T-helper 9 cell (primary cell): ENCODE data around the gene SSNA1.

ENCODE experiments used
- DNase-seq: peaks from one replicate; pipeline ENCODE4 v3.0.0-alpha.2; 2020

Gene SSNA1

DNA sequence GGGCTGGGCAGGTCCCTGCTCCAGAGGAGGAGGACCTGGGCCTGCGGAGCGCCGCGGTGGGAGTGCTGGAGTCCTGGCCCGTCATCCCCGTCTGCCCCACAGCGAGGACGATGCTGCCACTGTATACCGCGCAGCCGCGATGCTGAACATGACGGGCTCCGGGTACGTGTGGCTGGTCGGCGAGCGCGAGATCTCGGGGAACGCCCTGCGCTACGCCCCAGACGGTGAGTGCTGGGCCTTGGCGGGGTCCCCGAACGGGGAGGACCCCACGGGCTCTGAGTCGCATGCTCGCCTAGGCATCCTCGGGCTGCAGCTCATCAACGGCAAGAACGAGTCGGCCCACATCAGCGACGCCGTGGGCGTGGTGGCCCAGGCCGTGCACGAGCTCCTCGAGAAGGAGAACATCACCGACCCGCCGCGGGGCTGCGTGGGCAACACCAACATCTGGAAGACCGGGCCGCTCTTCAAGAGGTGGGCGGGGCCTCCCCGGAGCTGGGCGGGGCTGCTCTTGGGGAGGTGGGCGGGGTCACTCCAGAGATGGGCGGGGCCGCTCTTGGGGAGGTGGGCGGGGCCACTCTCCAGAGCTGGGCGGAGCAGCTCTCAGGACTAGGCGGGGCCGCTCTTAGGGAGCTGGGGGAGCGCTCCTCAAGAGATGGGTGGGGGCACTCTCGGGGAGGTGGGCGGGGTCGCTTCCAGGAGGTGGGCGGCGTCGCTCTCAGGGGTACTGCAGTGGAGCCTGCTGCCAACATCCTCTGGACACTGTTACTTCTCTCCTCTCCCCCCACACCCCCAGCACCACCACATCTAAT is 31.7 kb upstream of the SSNA1 start:
- peak; percentile 45 for DNase-seq

DNA sequence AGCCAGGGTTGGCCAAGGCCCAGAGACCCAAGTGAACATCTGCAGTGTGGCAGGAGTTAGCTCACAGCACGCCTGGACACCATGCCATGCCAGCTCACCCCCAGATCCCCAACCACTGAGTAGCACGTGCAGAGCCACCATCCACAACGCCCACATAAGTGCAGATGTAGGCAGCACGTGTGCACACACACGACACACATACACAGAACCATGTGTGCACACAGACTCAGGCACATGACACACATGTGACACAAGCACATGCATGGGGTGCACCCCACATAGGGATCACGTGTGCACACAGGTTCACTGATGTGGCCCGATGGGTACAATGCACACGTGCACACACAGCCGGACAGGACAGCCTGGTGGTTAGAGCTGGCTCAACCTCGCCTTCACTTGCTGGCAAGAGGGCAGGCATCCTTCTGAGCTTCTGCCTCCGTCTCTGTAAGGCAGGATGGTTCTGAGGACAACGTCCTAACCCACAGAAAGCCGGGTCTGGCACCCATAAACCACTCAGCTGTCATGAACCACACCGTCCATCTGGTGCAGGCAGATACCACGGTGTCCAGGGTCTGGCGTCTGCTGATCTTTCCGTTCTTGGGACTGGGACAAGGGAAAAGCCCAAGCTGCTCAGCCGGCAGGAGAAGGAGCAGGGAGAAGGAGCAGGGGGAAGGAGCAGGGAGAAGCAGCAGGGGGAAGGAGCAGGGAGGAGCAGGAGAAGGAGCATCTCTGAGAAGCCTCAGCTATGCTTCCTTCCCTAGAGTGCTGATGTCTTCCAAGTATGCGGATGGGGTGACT is 30.7 kb upstream of the SSNA1 start:
- DNase-seq, result no peak

DNA sequence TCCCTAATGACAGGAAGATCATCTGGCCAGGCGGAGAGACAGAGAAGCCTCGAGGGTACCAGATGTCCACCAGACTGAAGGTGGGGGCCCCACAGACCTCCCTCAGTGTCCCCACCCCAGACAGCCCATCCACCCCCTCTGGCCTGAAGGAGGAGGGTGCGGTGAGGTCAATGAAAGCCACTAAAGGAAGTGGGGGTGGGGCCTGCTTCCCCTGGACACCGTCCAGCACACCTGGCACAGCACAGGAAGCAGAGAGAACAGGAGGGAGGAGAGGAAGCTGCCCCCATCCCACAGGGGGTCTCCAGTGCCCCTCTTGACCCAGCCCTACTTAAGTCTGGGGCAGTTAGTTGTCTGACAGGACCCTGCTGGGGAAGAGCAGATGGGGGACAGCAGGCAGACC is 29.9 kb upstream of the SSNA1 start:
- DNase-seq, result no peak

DNA sequence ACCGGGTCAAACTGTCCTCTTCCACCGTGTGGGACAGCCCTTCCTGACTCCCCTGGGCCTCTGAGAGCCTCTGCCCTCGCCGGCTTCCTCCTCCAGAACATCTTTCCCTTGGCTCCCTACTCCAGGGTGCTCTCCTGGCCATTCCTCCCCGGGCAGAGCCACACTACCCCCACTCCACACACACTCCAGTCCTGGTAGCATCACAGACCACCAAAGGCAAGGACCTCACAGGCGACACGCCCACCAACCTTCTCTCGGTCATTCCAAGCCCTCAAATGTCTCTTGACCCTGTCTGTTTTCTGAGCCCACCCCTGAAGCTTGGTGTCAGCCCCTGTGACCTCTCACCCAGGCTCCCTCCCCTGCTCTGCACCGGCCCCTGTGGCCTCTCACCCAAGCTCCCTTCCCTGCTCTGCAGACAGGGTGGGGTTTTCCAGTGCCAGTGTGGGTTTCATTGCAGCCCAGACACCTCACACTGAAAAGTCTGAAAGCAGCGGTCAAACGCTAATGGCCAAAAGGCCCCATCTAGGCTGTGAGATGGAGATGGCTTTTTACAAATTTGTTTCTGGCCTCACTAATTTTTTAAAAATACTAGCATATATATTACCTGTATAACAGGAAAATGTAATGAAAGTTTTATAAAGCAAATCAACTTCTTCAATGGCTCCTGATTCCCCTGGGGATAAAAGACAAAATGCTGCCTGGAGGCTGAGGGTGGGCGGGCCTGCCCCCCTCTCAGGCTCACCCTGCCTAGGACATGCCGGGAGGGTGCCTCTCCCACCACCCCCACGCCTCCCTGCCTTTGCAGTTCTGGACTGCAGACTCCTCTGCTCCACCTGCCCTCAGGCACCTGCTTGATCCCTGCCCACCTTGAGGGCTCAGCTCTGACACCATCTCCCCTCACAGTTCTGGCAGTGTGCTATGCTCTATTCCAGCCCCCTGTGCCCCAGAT is 29.1 kb upstream of the SSNA1 start:
- no peak for DNase-seq

DNA sequence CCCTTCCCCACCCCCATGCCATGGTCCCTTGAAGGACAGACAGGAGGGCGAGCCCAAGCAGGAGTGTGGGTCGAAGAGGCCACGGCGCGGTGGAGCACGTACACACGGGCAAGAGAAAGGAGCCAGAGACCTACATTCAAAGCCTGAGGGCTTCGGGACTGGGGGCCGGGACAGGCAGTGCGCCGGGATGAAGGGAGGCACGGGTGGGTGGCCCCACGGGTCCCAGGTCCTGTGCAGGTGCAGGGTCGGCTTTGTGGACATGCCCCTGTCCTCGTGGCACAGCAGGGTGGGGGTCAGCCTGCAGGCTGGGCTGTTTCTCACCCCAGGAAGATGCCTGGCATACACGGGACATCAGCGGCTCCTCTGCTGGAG is 28.4 kb upstream of the SSNA1 start:
- DNase-seq, result no peak

DNA sequence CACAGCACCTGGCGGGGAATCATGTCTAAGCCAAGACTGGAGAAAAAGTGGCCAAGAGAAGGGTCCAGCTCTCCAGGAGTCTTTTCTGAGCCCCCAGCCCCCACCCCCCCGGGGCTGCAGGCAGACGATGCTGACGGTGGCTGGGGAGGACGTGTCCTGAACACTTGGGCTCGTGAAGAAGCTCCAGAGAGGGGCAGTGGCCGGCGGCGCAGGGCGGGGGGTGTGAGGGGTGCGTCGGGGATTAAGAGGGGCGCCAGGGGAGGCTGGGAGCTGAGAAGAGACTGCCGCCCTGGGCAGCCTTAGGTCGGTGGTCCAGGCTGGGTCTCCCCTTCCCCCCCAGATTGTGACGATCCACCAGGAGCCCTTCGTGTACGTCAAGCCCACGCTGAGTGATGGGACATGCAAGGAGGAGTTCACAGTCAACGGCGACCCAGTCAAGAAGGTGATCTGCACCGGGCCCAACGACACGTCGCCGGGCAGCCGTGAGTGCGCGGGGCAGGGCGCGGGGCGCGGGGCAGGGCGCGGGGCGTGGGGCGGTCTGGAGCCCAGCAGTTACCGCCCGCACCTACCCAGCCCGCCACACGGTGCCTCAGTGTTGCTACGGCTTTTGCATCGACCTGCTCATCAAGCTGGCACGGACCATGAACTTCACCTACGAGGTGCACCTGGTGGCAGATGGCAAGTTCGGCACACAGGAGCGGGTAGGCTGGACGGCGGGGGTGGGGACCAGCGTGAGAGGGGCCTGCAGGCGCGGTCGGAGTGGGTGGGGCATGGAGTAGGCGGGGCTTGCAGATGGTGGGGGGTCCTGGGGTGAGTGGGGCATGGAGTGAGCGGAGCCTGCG is 27.5 kb upstream of the SSNA1 start:
- no peak for DNase-seq

DNA sequence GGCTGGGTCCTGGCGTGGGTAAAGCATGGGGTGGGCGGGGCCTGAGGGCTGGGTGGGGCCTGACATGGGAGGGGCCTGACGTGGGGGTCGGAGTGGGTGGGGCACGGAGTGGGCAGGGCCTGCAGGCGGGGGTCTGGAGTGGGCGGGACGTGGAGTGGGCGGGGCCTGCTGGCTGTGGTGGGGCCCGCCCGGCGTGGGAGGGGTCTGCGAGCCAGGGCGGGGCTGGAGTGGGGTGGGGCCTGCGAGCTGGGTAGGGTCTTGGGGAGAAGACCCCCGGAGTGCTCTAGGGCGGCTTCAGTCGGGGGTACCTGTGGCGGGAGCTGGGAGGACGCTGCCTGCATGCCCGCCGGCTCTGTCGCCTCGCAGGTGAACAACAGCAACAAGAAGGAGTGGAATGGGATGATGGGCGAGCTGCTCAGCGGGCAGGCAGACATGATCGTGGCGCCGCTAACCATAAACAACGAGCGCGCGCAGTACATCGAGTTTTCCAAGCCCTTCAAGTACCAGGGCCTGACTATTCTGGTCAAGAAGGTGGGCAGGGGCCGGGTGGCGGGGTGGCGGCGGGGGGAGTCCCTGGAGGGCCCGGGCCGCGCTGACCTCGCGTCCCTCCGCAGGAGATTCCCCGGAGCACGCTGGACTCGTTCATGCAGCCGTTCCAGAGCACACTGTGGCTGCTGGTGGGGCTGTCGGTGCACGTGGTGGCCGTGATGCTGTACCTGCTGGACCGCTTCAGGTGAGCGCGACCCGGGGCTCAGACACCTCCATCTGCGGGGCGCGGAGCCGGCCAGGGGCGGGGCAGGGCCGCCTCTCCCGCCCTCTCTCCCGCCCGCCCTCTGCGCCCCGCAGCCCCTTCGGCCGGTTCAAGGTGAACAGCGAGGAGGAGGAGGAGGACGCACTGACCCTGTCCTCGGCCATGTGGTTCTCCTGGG is 26.7 kb upstream of the SSNA1 start:
- DNase-seq, result no peak

DNA sequence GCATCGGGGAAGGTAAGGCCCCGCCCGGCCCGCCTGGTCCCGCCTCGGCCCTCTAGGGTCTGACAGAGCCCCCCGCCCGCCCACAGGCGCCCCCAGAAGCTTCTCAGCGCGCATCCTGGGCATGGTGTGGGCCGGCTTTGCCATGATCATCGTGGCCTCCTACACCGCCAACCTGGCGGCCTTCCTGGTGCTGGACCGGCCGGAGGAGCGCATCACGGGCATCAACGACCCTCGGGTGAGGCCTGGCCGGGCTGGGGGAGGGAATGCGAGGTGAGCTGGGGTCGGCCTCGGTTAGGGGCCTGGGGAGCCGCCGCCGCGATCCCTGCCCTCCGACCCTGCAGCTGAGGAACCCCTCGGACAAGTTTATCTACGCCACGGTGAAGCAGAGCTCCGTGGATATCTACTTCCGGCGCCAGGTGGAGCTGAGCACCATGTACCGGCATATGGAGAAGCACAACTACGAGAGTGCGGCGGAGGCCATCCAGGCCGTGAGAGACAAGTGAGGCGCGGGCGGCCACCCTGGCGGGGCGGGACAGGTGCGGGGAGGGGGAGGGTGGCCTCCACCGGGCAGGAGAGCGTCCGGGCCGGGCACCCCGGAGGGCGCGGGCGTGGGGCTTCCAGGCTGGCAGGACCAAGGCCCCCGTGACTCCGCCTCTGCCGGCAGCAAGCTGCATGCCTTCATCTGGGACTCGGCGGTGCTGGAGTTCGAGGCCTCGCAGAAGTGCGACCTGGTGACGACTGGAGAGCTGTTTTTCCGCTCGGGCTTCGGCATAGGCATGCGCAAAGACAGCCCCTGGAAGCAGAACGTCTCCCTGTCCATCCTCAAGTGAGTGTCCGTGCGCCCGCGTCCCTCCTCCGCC is 25.7 kb upstream of the SSNA1 start:
- no peak for DNase-seq

DNA sequence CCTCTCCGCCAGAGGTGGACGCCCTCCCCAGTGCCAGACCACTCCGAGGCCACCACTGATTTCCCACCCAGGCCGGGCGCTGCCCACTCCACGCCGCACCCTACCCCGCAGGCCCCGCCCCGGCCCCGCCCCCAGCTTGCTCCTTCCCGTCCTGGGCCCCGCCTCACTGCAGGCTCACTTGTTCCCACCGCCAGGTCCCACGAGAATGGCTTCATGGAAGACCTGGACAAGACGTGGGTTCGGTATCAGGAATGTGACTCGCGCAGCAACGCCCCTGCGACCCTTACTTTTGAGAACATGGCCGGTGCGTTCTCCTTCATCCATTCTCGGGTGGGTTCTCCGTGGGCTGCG is 25.1 kb upstream of the SSNA1 start:
- DNase-seq, result no peak

DNA sequence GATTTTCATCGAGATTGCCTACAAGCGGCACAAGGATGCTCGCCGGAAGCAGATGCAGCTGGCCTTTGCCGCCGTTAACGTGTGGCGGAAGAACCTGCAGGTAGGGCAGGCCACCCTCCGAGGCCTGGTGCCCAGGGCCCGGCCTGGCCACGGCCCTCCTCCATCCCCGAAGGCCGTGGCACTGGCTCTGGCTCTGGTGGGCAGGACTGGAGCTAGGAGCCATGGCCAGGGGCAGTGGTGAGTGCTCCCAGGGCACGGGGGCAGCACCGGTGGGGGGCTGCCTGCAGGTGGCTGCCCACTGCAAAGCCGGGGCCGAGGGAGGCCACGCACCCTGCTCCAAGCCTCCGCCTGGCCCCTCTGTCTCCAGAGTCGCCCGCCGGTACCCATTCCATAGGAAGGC is 24.7 kb upstream of the SSNA1 start:
- no peak for DNase-seq

DNA sequence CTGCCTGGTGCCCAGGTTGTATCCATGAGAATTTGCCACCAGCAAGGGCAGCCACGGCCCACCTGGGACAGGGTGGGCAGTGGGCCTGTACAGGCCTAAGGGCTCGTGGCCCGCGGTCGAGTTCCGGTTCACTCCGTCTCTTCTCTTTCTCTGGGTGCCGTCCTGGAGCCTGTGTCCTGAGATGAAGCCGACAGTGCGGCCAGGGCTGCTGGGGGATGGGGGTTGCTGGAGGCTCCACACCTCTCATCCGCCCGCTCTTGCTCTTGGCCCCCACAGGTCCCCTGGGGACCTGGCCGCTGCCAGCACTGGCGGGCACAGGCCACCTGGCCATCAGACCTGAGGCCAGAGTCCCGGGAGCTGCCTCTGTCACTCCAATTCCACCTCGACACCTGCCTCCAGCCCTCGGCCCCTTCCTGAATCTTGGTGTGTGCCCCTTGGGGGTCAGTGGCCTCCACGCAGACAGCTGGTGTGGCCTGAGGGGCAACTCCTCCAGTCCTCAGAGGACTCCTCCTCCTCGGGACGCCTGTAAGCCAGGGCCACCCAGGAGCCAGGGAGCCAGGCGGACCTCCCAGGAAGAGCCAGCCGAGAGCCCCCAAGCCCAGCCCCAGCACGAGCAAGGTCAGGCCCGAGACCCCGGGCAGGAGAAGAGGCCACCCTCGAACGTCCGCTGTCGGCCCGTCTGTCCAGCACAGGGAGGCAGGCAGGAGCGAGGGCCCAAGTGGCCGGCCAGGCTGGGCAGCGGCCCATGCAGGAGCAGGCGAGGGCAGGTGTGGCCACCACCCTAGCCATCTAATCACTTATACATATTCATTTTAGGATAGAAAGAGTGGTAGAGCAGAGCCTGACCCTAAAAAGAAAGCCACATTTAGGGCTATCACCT is 23.9 kb upstream of the SSNA1 start:
- DNase-seq, result no peak

DNA sequence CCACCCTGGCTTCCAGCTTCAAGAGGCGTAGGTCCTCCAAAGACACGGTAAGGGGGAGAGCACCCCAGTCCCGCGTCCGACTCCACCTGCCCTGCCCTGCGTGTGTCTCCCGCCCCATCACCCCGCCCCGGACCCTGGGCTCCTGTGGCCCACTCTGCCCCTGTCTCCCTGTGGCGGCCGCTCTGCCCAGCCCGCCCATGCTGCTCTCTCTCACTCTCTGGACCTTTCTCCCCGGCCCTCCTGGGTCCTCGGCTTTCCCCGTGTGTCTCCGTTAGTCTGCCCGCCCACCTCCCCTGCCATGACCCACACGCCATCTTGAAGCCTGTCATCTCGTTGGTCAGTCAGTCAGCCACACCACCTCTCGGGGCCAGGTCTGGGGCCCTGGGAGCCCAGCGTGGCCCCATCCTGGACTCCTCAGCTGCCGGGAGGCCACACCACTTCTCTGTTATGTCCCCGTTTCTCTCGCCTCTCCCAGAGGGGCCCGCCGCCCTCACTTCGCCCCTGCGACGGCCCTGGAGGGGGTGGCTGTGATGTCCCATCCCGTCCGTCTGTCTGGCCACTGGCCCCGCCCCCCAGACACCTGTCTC is 23.1 kb upstream of the SSNA1 start:
- DNase-seq, result no peak

DNA sequence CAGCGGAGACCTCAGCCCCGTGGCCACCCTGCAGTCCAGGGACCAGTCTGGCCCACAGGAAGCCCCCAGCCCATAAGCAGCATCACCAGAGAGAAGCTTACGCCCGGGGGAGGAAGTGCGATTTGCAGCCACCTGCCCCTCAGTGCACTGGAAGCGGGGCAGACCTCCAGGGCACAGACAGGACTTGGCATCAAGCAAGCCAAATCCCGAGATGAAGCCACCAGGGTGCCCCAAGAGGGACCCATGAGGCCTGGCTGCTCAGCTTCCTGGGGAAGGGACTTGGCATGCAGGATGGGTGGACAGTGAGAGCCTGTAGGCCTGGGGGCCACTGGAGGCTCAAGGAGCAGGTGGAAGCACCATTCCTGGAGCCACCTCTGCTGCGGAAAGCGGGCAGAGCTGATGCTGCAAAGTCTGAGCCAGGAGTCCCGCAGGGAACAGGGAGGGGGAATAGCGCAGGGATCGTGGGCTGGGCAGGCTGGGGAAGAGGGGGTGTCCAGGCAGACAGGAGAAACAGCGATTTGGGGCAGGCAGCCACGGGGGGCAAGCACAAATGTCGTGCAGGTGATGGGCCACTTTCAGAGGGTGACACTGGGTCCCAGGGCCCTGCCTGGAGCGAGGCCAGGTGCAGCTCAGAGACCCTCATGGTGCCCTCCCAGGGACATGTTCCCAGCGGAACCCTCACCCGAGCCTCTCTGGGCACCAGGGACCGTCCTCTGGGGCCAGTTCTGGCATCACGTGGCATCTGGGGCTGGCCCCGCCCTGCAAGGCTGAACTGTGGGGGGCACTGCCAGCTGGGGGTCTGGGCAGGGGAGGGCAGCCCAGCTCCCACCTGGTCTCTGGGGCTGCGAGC is 21.9 kb upstream of the SSNA1 start:
- no peak for DNase-seq

DNA sequence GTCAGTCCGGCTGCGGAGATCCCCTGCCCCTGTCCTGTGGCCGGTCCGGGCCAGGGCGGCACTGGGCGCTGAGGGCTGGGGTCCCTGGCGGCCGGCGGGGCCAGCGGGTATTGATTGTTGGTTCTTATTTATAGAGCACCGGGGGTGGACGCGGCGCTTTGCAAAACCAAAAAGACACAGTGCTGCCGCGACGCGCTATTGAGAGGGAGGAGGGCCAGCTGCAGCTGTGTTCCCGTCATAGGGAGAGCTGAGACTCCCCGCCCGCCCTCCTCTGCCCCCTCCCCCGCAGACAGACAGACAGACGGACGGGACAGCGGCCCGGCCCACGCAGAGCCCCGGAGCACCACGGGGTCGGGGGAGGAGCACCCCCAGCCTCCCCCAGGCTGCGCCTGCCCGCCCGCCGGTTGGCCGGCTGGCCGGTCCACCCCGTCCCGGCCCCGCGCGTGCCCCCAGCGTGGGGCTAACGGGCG is 21.2 kb upstream of the SSNA1 start:
- DNase-seq, result no peak

DNA sequence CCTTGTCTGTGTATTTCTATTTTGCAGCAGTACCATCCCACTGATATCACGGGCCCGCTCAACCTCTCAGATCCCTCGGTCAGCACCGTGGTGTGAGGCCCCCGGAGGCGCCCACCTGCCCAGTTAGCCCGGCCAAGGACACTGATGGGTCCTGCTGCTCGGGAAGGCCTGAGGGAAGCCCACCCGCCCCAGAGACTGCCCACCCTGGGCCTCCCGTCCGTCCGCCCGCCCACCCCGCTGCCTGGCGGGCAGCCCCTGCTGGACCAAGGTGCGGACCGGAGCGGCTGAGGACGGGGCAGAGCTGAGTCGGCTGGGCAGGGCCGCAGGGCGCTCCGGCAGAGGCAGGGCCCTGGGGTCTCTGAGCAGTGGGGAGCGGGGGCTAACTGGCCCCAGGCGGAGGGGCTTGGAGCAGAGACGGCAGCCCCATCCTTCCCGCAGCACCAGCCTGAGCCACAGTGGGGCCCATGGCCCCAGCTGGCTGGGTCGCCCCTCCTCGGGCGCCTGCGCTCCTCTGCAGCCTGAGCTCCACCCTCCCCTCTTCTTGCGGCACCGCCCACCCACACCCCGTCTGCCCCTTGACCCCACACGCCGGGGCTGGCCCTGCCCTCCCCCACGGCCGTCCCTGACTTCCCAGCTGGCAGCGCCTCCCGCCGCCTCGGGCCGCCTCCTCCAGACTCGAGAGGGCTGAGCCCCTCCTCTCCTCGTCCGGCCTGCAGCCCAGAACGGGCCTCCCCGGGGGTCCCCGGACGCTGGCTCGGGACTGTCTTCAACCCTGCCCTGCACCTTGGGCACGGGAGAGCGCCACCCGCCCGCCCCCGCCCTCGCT is 20.5 kb upstream of the SSNA1 start:
- DNase-seq, result no peak

DNA sequence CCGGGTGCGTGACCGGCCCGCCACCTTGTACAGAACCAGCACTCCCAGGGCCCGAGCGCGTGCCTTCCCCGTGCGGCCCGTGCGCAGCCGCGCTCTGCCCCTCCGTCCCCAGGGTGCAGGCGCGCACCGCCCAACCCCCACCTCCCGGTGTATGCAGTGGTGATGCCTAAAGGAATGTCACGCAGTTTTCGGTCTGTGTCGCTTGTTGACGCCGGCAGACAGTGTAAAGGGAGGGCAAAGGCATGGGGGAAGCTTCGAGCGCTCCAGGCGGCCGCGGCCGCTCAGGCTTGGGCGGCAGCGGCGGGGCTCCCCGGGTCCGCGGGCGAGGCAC is 19.9 kb upstream of the SSNA1 start:
- no peak for DNase-seq
